Measurements from ENCODE around the gene EPHB2.

EPHB2 gene

DNA sequence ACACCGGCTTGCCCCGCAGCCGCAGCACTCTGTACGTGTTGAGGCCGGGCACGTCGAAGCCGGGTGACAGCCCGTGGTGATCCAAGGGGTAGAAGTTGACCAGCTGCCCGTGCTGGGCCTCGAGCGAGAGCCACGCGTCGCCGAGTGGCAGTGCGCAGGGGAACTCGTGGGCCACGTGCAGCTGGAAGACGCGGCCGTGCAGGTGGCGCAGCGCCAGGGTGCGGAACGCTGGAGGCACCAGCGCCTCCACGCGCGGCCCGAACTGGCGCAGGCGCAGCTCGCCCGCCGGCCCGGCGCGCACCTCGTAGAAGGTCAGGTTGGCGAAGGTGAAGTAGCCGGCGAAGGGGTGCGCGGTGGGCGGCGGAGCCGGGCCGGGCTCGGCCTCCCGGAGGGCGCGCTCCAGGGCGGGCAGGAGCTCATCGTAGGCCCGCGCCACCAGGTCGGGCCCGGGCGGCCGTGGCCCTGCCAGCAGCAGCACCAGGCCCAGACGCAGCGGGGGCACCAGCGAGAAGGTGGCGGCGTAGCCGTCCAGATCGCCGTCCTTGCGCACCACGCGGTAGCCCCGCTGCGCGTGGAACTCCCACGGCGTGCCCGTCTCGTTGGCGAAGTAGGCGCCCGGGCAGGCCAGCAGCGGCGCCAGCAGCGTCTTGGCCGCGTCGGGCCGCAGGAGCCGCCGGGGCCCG is 242.6 kb downstream of the EPHB2 start:
- DNase-seq (ENCODE audit: low read depth), result no peak

DNA sequence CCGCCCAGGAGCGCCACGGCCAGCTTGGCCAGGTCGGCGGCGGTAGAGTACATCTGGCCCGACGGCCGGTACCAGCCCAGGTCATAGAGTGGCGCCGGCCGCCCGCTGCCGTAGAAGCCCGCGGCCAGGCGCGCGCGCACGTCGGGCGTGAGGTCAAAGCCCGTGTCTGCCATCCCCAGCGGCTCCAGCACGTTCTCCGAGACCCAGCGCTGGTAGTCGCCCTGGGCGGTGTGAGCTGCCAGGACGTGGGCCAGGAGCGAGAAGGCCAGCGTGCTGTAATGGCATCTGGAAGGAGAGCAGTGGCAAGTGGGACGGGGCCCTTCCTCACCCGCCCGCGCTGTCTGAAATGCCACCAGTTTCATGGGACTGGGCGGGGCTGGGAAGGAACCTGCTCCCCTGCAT is 243.1 kb downstream of the EPHB2 start:
- no peak for DNase-seq (ENCODE audit: low read depth)

DNA sequence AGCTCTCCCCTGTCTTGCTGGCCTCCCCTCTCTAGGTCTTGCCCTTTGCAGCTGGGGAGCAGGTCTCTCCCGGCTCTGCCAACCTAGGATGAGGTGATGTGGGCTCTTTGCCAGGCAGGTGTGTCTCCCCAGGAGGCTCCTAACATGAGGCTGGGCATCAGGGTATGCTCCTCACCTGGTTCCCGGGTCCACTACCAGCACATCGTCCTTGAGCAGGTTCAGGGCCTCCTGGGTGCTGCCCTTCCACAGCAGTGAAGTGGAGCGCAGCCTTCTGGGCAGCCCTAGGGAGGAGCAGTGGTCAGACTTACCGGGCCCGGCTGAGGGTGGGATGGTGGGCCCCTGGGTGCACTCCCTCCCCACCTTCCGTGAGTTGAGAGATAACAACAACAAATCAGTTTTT is 244.5 kb downstream of the EPHB2 start:
- no peak for DNase-seq (ENCODE audit: low read depth)

DNA sequence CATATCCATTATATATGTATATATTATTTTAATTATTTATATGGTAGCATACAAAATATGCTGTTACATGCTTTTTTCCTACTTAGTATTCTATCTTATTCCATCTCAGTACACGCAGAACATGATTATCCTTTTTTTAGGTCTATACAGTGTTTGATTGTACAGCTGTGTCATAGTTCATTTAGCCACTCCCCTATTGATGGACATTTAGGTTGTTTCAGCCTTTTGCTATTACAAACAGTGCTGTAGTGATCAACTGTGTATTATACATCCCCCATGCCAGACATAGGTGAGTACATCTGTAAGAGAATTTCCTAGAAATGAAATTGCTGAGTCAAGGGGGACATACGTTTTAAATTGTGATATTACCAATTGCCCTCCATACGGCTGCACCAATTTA is 246.4 kb downstream of the EPHB2 start:
- DNase-seq (ENCODE audit: low read depth), result no peak

GRCh38 chr1:22958556-22958955 is 247.9 kb downstream of the EPHB2 start:
- DNase-seq (ENCODE audit: low read depth), result no peak

DNA sequence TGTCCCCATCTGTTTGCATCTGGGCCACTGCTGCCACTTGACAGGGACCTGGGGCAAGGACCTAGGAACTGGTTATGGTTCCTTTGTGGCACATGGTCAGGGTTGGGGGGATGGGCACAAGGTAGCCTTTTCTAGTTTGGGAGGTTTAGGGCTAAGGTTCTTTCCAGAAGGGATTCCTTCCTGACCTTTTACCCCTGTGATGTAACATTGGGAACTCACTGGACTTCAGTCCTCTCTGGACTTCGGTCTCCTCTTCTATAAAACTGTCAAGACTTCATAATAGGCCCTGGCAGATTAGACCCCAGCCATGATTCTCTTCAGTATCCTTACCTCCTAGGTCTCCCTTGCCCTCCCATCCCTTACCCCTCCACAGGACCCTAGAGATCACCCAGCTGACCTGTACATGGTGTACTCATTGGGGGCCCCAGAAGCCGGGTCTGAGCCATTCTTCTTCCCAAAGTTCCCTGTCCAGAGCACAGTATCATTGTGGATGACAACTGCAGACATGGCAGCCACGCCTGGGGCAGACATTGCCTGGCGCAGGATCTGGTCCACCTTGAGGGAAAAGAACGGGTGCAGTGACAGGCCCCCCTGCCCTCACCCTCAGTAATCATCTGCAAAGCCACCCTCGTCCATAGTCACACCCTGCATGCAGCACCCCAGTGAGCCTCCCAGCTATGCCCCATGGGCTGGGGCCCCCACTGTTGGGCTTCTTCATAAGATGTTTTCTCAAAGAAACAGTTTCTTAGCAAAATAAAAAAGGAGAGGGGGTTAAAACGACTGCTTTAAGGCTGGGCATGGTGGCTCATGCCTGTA is 249.1 kb downstream of the EPHB2 start:
- DNase-seq (ENCODE audit: low read depth), result no peak

GRCh38 chr1:22962558-22962957 is 251.9 kb downstream of the EPHB2 start:
- no peak for DNase-seq (ENCODE audit: low read depth)

DNA sequence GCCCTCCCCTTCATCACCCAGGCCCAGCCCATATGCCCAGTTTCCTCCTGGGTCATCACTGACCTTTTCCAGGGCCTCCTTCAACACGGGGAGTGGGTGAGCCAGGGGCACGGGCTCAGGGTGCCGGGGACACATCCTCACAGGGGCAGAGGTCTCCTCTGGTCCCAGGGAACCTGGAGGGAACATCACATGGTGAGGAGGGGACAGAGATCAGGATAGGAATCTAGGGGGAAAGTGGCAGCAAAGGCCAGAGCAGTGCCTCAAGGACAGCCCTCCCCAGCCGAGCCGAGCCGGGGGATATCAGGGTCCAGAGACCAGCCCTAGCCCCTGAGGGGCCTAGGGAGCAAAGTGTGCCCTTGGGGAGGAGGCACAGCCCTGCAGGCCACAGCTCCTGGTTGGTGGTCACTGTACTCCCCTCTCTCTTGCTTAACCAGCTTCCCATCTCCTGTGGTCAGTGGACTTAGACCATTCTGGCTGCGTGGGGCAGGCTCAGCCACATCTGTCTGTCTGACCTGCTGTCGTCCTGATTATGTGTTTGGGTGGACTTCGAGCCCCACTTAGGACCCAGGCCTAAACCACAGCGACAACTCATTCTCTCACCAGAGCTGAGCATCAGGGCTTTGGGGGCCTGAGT is 252.5 kb downstream of the EPHB2 start:
- no peak for DNase-seq (ENCODE audit: low read depth)

- no peak for DNase-seq (ENCODE audit: low read depth)
These were observed 255.7 kb downstream of the EPHB2 start for GRCh38 chr1:22966309-22966708.

DNA sequence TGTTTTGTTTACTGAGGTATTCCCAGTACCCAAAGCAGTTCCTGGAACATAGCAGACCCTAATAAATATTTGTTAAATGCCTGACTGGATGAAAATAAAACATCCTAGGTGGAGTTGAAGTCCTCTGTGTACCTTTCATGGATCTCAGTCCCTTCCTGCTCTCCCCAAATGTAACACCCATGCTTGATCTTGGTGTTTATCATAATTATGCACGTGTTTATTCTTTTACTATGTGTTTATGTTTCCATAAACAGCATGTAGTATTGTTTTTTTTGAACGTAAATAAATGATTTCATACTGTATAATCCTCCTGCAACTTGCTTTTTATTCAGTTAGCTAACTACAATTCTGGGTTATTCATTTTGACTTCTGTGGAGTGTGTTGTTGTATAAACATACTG is 257.2 kb downstream of the EPHB2 start:
- DNase-seq (ENCODE audit: low read depth), result no peak

GRCh38 chr1:22969304-22969709 is 258.7 kb downstream of the EPHB2 start:
- DNase-seq (ENCODE audit: low read depth), result no peak

DNA sequence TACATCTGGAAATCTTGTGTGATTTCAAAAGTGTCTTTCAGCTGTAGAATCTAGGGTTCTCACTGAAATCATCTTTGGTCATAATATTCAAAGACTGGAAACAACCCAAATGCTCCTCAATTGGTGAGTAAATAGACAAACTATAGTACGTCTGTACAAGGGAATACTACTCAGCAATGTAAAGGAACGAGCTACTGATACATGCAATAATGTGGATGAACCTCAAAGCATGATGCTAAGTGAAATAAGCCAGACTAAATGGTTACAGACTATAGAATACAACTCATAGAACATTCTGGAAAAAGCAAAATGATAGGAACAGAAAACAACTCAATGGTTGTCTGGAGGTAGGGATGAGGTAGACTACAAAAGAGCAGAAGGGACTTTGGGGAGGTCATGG is 259.5 kb downstream of the EPHB2 start:
- no peak for DNase-seq (ENCODE audit: low read depth)
